Limb (tissue), 2 donors: ENCODE data around the gene LAMC3.
A peak's percentile ranks its signal among the peaks of the same experiment; 100 is the strongest.

ENCODE experiments used
- DNase-seq, 2 donors: peaks; one replicate each; pipeline ENCODE4 v3.0.0-alpha.2; 2016; ENCODE audit errors: extremely low spot score in 2 of 2

LAMC3 gene

GRCh38 chr9:131076347-131077195 lies 67.6 kb downstream of the LAMC3 start:
- no peak for DNase-seq

GRCh38 chr9:131078427-131079366 lies 69.7 kb downstream of the LAMC3 start:
- no peak for DNase-seq

DNA sequence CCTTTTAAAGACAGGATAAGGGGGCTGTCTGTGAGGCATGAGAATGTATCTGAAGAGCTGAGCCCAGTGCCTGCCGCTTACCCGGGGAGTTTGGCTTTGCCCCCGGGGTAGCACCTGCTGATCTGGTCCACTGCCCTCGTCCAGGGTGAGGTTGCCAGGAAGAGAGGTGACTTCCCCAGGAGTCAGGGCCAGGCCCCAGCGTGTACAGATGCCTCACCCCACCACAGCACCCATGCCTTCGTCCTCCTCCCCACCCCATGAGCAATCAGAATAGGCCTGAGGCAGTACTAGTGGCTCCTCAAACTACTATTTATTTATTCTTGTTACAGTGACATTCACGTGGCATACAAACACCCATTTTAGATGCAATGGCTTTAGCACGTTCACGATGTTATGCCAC lies 71.6 kb downstream of the LAMC3 start:
- DNase-seq = no peak

GRCh38 chr9:131081868-131082267 lies 72.9 kb downstream of the LAMC3 start:
- no peak for DNase-seq

DNA sequence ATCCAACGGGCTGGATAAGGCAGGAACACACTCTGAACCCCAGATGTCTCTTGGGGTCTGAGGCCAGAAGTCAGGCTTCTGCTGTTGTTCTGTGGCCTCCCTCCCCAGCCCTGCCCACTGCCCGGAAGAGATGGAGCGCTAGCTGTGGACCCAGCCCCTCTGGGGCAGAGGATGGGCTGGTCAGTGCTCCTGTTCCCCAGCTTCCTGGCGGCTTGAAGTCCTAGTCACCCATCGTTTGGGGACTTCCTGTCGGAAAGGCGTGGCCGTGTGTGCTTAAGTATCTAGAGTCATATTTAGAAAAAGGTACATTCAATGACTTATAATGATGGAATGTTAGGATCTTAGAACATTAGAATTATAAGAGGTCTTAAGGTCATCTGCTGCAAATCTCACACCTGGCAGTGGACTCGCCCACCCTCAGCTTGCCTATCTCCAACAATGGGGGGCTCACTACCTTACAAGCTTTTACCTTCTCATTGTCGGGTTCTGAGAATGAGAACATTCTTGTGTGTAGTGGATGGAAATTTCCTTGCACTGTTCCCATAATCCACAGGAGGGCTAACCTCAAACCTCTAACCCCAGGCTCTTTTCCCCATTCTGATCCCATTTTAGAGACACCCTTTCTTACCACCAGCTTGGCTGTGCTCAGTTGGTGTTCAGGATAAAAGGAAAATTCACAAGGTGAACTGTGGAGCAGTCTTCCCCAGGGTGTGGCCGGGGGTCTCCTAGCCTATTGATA lies 74.0 kb downstream of the LAMC3 start:
- DNase-seq = no peak

DNA sequence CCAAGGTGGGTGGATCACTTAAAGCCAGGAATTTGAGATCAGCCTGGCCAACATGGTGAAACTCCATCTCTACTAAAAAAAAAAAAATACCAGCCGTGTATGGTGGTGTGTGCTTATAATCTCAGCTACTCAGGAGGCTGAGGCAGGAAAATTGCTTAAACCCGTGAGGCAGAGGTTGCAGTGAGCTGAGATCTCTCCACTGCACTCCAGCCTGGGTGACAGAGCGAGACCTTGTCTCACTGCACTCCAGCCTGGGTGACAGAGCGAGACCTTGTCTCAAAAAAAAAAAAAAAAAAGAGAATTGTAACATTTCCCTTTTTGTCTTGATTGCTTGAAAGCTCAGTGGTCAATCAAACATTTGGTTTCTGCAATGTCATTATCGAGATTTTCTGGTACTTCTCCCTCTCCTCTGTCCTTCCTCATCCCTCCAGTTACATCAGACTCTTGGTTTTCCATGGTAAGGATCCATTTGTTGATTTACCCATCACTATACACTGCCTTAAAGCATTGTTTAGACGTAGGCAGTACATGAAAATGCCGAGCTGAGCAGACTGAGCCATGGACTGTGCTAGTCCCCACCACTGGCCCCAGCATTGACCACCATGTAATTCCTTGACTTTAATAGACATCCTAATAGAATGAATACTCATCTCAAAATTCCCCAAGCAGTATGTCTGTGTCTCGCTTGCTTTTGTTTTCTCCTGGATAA lies 75.8 kb downstream of the LAMC3 start:
- DNase-seq = no peak

- no peak for DNase-seq
Observed at GRCh38 chr9:131085370-131086122, 76.6 kb downstream of the LAMC3 start.

GRCh38 chr9:131087354-131087893 lies 78.5 kb downstream of the LAMC3 start:
- DNase-seq = no peak

DNA sequence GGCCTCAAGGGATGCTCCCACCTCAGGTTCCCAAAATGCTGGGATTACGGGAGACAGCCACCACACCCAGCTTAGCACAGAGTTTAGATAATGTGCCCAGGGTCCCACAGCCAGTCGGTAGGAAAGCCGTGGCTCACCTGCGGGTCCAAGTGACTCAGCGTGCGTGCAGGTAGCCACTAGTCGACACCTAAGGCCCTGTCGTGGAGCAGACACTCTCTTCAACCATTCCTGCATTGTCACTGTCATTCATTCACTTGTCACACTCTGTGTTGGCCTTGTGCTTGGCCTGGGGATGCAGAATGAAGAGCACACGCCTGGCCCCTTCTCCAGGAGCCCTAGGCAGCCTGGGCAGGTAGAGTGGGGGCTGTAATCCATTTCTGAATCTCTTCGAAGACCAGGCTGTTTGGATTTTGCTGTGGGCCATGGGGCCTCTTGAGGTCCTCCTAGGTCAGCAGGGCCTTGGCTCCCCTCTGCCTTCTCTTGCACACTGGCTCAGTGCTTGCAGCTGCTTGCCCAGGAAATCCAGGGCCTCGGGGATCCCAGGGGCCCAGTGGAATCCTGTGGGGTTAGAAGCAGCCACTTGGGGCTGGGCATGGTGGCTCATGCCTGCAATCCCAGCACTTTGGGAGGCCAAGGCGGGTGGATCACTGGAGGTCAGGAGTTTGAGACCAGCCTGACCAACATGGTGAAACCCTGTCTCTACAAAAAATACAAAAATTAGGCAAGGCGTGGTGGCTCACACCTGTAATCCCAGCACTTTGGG lies 81.2 kb downstream of the LAMC3 start:
- no peak for DNase-seq

GRCh38 chr9:131091352-131091992 lies 82.5 kb downstream of the LAMC3 start:
- no peak for DNase-seq

DNA sequence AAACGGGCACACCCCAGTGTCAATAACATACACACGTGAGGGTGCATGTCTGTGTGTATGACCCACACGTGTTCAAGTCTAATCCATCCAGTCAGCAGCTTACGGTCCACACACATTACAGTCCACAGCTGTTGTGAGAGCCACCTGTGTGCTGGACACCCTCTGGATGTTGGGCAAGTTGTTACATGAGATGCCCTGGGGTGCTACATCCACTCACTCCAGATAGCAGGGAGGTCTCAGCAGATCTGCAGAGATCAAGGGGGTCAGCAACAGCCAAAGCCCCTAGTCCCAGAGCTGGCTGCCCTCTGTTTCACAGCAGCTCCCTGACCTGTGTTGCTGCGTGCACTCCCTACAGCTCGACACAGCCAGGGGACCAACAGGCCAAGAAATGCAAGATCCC lies 83.1 kb downstream of the LAMC3 start:
- DNase-seq = no peak

- no peak for DNase-seq
Observed at GRCh38 chr9:131092548-131093440, 83.8 kb downstream of the LAMC3 start.

DNA sequence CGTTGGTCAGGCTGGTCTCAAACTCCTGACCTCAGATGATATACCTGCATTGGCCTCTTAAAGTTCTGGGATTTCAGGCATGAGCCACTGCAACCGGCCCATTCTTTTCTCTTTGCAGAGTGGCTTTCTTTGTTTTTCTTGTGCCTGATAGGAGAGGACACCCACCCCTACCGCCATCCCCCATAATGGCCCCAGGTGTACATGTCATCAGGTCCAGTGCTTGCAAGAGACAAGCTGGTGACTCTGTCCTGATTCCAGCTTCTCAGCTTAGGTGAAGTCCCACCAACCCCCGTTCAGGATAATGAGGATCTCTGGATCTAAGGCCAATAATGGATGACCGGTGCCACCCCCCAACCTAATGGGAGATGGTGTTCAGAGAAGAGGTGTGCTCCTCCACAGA lies 85.0 kb downstream of the LAMC3 start:
- DNase-seq = no peak

DNA sequence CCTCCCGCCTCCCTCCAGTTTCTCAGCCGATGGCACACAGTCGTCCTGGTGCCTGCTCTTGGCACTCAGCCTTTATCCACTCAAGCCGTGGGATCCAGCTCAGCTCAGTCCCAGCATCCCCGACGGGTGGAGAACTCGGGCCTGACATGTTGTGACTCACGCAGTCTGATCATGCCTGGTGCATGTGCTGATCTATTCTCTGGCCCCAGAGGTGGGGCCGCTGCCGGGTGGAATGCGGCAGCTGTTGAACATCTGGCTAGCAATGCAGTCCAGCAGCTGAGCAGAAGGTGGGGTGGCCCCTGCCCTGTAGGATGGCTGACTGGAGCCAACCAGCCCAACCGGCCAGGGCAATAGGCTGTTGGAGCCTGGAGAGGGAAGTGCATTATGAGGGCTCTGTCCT lies 85.6 kb downstream of the LAMC3 start:
- peak in 1 of 2 donors; percentile 54 for DNase-seq

GRCh38 chr9:131095666-131096268 lies 86.8 kb downstream of the LAMC3 start:
- no peak for DNase-seq

DNA sequence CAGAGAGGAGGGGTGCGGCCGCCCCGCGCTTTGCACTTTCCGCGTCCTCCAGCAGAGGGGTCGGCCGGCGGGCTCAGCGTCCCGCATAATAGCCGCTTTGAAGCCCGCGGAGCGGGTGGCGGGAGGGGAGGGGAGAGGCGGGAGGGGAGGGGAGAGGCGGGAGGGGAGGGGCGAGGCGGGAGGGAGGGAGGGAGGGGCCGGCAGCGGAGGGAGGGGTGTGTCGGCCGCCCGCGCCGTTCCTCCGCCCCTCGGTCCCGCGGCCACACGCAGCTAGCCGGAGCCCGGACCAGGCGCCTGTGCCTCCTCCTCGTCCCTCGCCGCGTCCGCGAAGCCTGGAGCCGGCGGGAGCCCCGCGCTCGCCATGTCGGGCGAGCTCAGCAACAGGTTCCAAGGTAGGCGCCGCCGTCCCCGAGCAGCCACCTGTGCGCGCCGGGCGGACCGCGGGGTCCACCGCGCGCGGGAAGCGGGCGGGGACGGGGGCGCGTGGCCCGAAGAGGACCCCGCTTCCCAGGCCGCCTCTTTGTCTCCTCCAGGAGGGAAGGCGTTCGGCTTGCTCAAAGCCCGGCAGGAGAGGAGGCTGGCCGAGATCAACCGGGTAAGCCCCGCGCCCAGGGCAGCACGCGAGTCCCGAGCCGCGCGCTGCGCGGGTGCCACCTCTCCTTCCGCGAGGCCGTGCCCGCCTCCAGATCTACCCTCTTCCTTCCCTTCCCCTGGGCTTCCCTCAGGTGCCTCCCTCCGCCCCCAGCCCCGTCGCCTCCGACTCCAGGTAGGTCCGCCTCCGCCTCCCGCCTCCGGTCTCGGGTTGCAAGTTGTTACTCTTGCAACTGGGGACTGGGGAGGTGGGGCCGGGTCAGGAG lies 87.5 kb downstream of the LAMC3 start, which contains the start of gene AIF1L:
Gene AIF1L, plus strand, starts transcription at position 263 of the 857 bp plus-strand sequence. Its CDS starts 99 bp downstream, at position 362.
- DNase-seq = peak in 1 of 2 donors; percentile 80
